Stomach (tissue), 4 donors: ENCODE measurements around the gene KLHDC7A.

ENCODE experiments used
- CTCF ChIP-seq, 7 experiments: fragments of 450-650 bp in 4 of 7; fragments of 200-600 bp in 3 of 7; sonication (generic) in 3 of 7; IDR thresholded peaks; one replicate each; pipeline ENCODE4 v1.5.1; 2016 to 2019; ENCODE audit warnings: antibody characterized with exemption in 7 of 7, control low read depth in 2 of 7, mild to moderate bottlenecking in 1 of 7
- EP300 ChIP-seq: sonication (generic); formaldehyde crosslinking; IDR thresholded peaks from one replicate; pipeline ENCODE4 v1.6.1; 2017; ENCODE audit warnings: antibody characterized with exemption
- POLR2A ChIP-seq, 4 donors: fragments of 450-650 bp; IDR thresholded peaks; one replicate each; pipeline ENCODE4 v1.6.1; 2016; ENCODE audit warnings: antibody characterized with exemption in 4 of 4, control low read depth in 2 of 4, mild to moderate bottlenecking in 1 of 4, moderate library complexity in 1 of 4

GRCh38 chr1:18458133-18459092, 22.3 kb upstream of the KLHDC7A start:
- TF ChIP-seq POLR2A (IDR thresholded peaks at IDR 0.05) (no peak), CTCF (IDR thresholded peaks at IDR 0.05) (no peak), EP300 (no peak)
